RWPE1 (cell line): ENCODE results near the gene CAPN5.

Experiments
- CTCF ChIA-PET: fragments of 350-600 bp; sonication (Branson Sonifier 250); formaldehyde crosslinking; extraction: SDS; loops from one replicate; lab custom pipeline; 2021; lab: Yijun Ruan, JAX
- POLR2A ChIA-PET: fragments of 400-600 bp; formaldehyde crosslinking; extraction: SDS; loops from one replicate; lab custom pipeline; 2020; ENCODE audit warnings: antibody characterized with exemption; ENCODE audit not compliant: low non-redundant PET; lab: Yijun Ruan, JAX
- DNase-seq: peaks from one replicate; pipeline ENCODE4 v3.0.0; 2012; ENCODE audit warnings: low spot score
- H3K27ac ChIP-seq: fragments of 450-650 bp; 2 replicates; pipeline ENCODE4 v1.5.1; 2017
- TF ChIP-seq, protein P1 (sequence below): fragments of 450-650 bp; conservative IDR thresholded peaks from 2 replicates; pipeline ENCODE4 v1.5.1; 2017; ENCODE audit warnings: low read depth, mild to moderate bottlenecking

The CAPN5 gene

DNA sequence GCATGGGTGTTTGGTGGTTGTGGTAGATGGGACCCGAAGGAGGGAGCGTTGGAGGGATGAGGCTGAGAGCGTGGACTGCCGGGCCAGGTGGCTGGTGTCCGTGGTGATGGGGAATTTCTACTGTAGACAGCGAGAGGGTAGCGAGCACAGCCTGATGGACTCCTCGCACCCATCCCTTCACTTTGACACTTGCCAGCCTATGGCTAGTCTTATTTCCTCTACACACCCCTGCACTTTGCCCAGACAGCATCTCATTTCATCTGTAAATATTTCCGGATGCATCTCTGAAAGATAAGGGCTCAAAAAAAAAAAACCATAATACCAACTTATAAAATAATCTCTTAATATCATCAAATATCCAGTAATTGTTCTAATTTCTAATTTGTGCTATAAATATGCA lies 41.7 kb downstream of the CAPN5 start:
- ChIA-PET CTCF (interaction anchor here (1.0 to 1.1 kb wide), 2 partner anchors 19 to 61 kb away, joined by 4 to 6 read pairs; no protein-coding TSS in a partner anchor), POLR2A (no interaction called here)
- no peak for DNase-seq
- TF ChIP-seq, protein P1, sequence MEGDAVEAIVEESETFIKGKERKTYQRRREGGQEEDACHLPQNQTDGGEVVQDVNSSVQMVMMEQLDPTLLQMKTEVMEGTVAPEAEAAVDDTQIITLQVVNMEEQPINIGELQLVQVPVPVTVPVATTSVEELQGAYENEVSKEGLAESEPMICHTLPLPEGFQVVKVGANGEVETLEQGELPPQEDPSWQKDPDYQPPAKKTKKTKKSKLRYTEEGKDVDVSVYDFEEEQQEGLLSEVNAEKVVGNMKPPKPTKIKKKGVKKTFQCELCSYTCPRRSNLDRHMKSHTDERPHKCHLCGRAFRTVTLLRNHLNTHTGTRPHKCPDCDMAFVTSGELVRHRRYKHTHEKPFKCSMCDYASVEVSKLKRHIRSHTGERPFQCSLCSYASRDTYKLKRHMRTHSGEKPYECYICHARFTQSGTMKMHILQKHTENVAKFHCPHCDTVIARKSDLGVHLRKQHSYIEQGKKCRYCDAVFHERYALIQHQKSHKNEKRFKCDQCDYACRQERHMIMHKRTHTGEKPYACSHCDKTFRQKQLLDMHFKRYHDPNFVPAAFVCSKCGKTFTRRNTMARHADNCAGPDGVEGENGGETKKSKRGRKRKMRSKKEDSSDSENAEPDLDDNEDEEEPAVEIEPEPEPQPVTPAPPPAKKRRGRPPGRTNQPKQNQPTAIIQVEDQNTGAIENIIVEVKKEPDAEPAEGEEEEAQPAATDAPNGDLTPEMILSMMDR: no peak
- H3K27ac ChIP-seq: no peak overlapping the region

DNA sequence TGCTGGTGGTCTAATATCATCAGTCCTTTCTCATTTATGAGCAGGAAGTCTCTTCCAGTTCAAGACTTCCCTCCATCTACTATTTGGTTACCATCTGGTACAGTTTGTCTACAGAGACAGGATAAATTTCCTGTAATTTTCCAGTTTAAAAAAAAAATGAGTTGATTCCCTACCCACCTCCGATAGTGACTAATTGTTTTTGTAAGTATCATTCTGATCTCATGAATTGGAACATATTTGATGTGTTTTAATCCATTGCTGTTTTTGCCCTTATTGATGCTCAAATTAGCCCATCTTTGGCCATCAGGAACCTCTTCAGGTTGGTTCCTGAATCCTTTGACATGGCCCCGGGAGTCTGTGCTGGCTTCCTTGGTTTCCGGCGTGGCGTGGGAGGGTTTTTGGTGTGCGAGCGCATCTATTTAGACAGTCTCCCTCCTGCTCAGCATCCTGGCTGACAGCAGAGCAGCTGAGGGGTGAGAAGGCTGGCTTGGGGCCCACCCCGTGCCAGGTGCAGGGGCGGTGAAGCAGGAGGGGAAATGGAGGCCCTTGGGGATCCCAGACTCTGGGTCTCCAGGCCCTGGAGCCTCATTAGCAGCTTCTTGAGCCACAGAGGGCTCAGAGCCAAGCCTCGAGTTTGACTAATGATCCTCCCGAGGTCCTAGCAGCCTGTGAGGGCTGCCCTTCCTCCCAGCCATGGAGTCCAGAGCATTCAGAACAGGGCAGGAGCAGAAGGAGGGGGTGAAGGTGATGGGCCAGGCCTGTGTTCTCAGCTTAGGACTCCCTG lies 42.7 kb downstream of the CAPN5 start:
- ChIA-PET POLR2A (no interaction called here), CTCF (interaction anchor here (0.6 kb wide), 1 partner anchor 60 kb away, joined by 3 read pairs; no protein-coding TSS in a partner anchor)
- no peak overlapping the region for H3K27ac ChIP-seq
- no peak for DNase-seq
- TF ChIP-seq, protein P1: no peak

- TF ChIP-seq, protein P1: no peak
- H3K27ac ChIP-seq: no peak overlapping the region
- ChIA-PET POLR2A (no interaction called here), CTCF (interaction anchor here (0.6 kb wide), 1 partner anchor 598 kb away, joined by 3 read pairs; no protein-coding TSS in a partner anchor)
- no peak for DNase-seq
Measured at GRCh38 chr11:77110836-77111235, 44.1 kb downstream of the CAPN5 start.

GRCh38 chr11:77111277-77111676 lies 44.5 kb downstream of the CAPN5 start:
- POLR2A ChIA-PET: no interaction called here
- no peak for DNase-seq
- H3K27ac ChIP-seq: no peak overlapping the region
- TF ChIP-seq, protein P1: no peak
- CTCF ChIA-PET: interaction anchor here (0.6 kb wide), 1 partner anchor 598 kb away, joined by 3 read pairs; no protein-coding TSS in a partner anchor

- H3K27ac ChIP-seq: no peak overlapping the region
- ChIA-PET POLR2A (no interaction called here), CTCF (interaction anchor here (0.7 to 1.2 kb wide), 2 partner anchors 72 to 444 kb away, joined by 3 to 5 read pairs; no protein-coding TSS in a partner anchor)
- TF ChIP-seq, protein P1: no peak
- DNase-seq: no peak
Measured at GRCh38 chr11:77111946-77112345, 45.2 kb downstream of the CAPN5 start.

DNA sequence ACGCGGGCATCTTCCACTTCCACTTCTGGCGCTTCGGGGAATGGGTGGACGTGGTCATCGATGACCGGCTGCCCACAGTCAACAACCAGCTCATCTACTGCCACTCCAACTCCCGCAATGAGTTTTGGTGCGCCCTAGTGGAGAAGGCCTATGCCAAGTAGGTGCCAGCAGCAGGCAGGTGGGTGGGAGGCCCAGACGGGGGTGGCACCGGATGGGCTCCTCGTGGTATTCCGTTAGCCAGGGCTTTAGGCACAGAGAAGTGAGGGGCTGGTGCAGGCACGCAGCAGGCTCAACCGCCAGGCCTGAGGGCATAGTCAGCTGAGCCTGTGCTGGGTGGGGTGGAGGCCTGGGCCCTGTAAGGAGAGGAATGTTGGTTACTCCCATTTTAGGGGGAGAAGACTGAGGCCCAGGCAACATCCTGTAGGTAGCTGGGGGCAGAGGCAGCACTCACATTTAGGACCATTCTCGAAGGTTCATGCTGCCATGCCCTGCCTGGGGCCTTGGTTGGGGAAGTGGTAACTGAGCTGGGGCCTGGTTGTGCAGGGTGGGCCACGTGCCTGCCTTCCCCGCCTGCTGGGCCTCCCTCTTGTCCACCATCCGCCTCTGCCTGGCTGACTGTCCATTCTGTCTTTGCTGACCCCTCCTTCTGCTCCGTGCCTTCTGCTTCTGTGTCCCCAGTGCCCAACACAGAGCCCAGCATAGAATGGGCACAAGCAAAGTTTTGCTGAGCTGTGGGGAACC lies 46.0 kb downstream of the CAPN5 start:
- TF ChIP-seq, protein P1: no peak
- DNase-seq: no peak
- ChIA-PET CTCF (interaction anchor here (0.6 to 1.3 kb wide), 6 partner anchors 9 to 443 kb away, joined by 3 to 5 read pairs (median 3); no protein-coding TSS in a partner anchor), POLR2A (no interaction called here)
- H3K27ac ChIP-seq: no peak overlapping the region
